HCT116 (cell line): ENCODE data around the gene HELLS. TPM values are rescaled to one million over a fixed set of nuclear protein-coding genes. Genes with fewer than 3 reads are reported as not detected.

ENCODE experiments used
- ATAC-seq: fragments of 200-7000 bp; cut with Tn5 transposase; 2 replicates; pipeline ENCODE4 v1.9.1; 2020; ENCODE audit warnings: mild to moderate bottlenecking, moderate library complexity
- BruUV-seq: library from RNA; stranded (reverse); fragments of 400-500 nt; replicated peaks from 2 replicates; lab custom pipeline; 2021; lab: Mats Ljungman, UMichigan
- CTCF ChIA-PET: fragments of 300-600 bp; sonication (Branson Sonifier 250); formaldehyde crosslinking; loops from one replicate; lab custom pipeline; 2021; ENCODE audit warnings: antibody characterized with exemption; lab: Charles Lee
- POLR2A ChIA-PET: fragments of 300-600, 350-600 bp; sonication (Branson Sonifier 250); formaldehyde crosslinking; loops from one replicate; lab custom pipeline; 2021; ENCODE audit warnings: antibody characterized with exemption; lab: Charles Lee
- RAD21 ChIA-PET, 2 experiments: fragments of 300-600 bp; sonication (Branson Sonifier 250); formaldehyde crosslinking; loops; one replicate each; lab custom pipeline; 2023; ENCODE audit warnings: low total read pairs in 2 of 2; ENCODE audit not compliant: uncharacterized antibody in 2 of 2, unreplicated experiment in 2 of 2, low non-redundant PET in 1 of 2; lab: Charles Lee
- DNase-seq: peaks from one replicate; pipeline ENCODE4 v3.0.0-alpha.2; 2010; ENCODE audit warnings: low read depth, low spot score
- H2AFZ ChIP-seq: fragments of 200-600 bp; shearing (Covaris generic), sonication (generic); 2 replicates; pipeline ENCODE4 v1.6.1; 2017; ENCODE audit warnings: low read depth, mixed run types, mixed read lengths, antibody characterized with exemption, low read length; ENCODE audit not compliant: poor library complexity, severe bottlenecking
- H3K27ac ChIP-seq: 2 replicates; pipeline ENCODE4 v1.5.1; 2012; ENCODE audit warnings: low read depth, low read length
- H3K27me3 ChIP-seq: fragments of 200-600 bp; sonication (generic); 2 replicates; pipeline ENCODE4 v1.6.1; 2016; ENCODE audit warnings: mixed run types, low read length, mixed read lengths; ENCODE audit not compliant: insufficient read depth
- H3K36me3 ChIP-seq, 2 experiments: fragments of 200-500 bp in 1 of 2; fragments of 200-600 bp in 1 of 2; sonication (Bioruptor generic) in 1 of 2; sonication (generic) in 1 of 2; 2 replicates each; pipeline versions ENCODE4 v1.5.1 to v1.6.1; 2014 to 2016; ENCODE audit warnings: low read length in 2 of 2, inconsistent platforms in 1 of 2, mixed read lengths in 1 of 2, mixed run types in 1 of 2; ENCODE audit not compliant: insufficient read depth in 2 of 2, control insufficient read depth in 1 of 2
- H3K4me1 ChIP-seq, 2 experiments: fragments of 200-600 bp in 1 of 2; sonication (generic) in 1 of 2; 2 replicates each; pipeline versions ENCODE4 v1.5.1 to v1.6.1; 2012 to 2017; ENCODE audit warnings: low read length in 2 of 2, inconsistent platforms in 1 of 2, mild to moderate bottlenecking in 1 of 2, mixed read lengths in 1 of 2, mixed run types in 1 of 2, moderate library complexity in 1 of 2; ENCODE audit not compliant: insufficient read depth in 2 of 2, control insufficient read depth in 1 of 2
- H3K4me2 ChIP-seq: fragments of 200-600 bp; sonication (generic); 2 replicates; pipeline ENCODE4 v1.6.1; 2017; ENCODE audit warnings: mixed run types, low read length, mixed read lengths
- H3K4me3 ChIP-seq, 2 experiments: fragments of 200-600 bp in 1 of 2; sonication (generic) in 1 of 2; replicated peaks in 1 of 2; 2 replicates each; pipeline ENCODE4 v1.5.1; 2011 to 2016; ENCODE audit warnings: low read length in 2 of 2, control low read depth in 1 of 2, low read depth in 1 of 2, mild to moderate bottlenecking in 1 of 2, mixed read lengths in 1 of 2, mixed run types in 1 of 2
- H3K79me2 ChIP-seq: fragments of 200-600 bp; sonication (generic); 2 replicates; pipeline ENCODE4 v1.6.1; 2017; ENCODE audit warnings: mild to moderate bottlenecking, mixed run types, low read length, moderate library complexity, mixed read lengths; ENCODE audit not compliant: insufficient read depth
- H3K9ac ChIP-seq: fragments of 200-600 bp; sonication (generic); 2 replicates; pipeline ENCODE4 v1.6.1; 2016; ENCODE audit warnings: low read length, mixed read lengths
- H3K9me2 ChIP-seq: fragments of 200-600 bp; sonication (generic), shearing (Covaris generic); 2 replicates; pipeline ENCODE4 v1.6.1; 2017; ENCODE audit warnings: mixed run types, mild to moderate bottlenecking, moderate library complexity; ENCODE audit not compliant: insufficient read depth
- H3K9me3 ChIP-seq, 2 experiments: fragments of 200-500 bp in 1 of 2; fragments of 200-600 bp in 1 of 2; sonication (Bioruptor generic) in 1 of 2; sonication (generic) in 1 of 2; 2 replicates each; pipeline ENCODE4 v1.6.1; 2014 to 2017; ENCODE audit warnings: low read length in 2 of 2, mixed read lengths in 2 of 2, inconsistent platforms in 1 of 2, low read depth in 1 of 2, mild to moderate bottlenecking in 1 of 2, mixed run types in 1 of 2, moderate library complexity in 1 of 2; ENCODE audit not compliant: control insufficient read depth in 1 of 2, insufficient read depth in 1 of 2
- H4K20me1 ChIP-seq: fragments of 200-600 bp; sonication (generic), shearing (Covaris generic); 2 replicates; pipeline ENCODE4 v1.6.1; 2017; ENCODE audit warnings: mixed run types, mild to moderate bottlenecking, moderate library complexity; ENCODE audit not compliant: insufficient read depth
- CEBPB ChIP-seq: IDR thresholded peaks from 2 replicates; pipeline ENCODE4 v1.6.1; 2012; ENCODE audit warnings: low read depth
- ELF1 ChIP-seq: IDR thresholded peaks from 2 replicates; pipeline ENCODE4 v1.6.1; 2012; ENCODE audit warnings: low read depth, borderline replicate concordance
- EZH2phosphoT487 ChIP-seq: fragments of 200-600 bp; IDR thresholded peaks from 2 replicates; pipeline ENCODE4 v1.6.1; 2018; ENCODE audit warnings: antibody characterized with exemption, borderline replicate concordance
- POLR2A ChIP-seq: IDR thresholded peaks from 2 replicates; pipeline ENCODE4 v1.7.0; 2011; ENCODE audit warnings: borderline replicate concordance; ENCODE audit not compliant: insufficient read depth, insufficient read length; ENCODE audit errors: extremely low read depth
- POLR2AphosphoS5 ChIP-seq: IDR thresholded peaks from 2 replicates; pipeline ENCODE4 v1.6.1; 2011; ENCODE audit warnings: mild to moderate bottlenecking, low read depth, low read length, moderate library complexity
- SIN3A ChIP-seq: IDR thresholded peaks from 2 replicates; pipeline ENCODE4 v1.6.1; 2012; ENCODE audit warnings: low read depth
- YY1 ChIP-seq: IDR thresholded peaks from 2 replicates; pipeline ENCODE4 v1.6.1; 2011; ENCODE audit warnings: low read length, low read depth, moderate library complexity, mild to moderate bottlenecking; ENCODE audit not compliant: insufficient replicate concordance; ENCODE audit errors: extremely low read depth
- ZNF274 ChIP-seq: fragments of 200-500 bp; sonication (Bioruptor generic); IDR thresholded peaks from 2 replicates; pipeline ENCODE4 v1.6.1; 2014; ENCODE audit warnings: mild to moderate bottlenecking, low read depth, low read length, inconsistent platforms
- intact Hi-C: fragments of 100-400 bp; cut with micrococcal nuclease; formaldehyde crosslinking; loops from 2 replicates; pipeline ENCODE4 v1.10.0; 2022
- total RNA-seq: library from RNA; stranded (reverse); gene quantifications from one replicate; pipeline ENCODE4 v1.2.1, GENCODE V29; 2021; ENCODE audit not compliant: unreplicated experiment
- TF ChIP-seq, protein P1 (sequence below): IDR thresholded peaks from 2 replicates; pipeline ENCODE4 v1.6.1; 2012; ENCODE audit warnings: low read depth
- TF ChIP-seq, protein P2 (sequence below), 3 experiments: fragments of 200-600 bp in 1 of 3; sonication (generic) in 1 of 3; IDR thresholded peaks in 2 of 3; conservative IDR thresholded peaks in 1 of 3; 2 replicates each; pipeline ENCODE4 v1.5.1; 2012 to 2017; ENCODE audit warnings: low read depth in 2 of 3, low read length in 2 of 3, antibody characterized with exemption in 1 of 3, borderline replicate concordance in 1 of 3, control low read depth in 1 of 3, mild to moderate bottlenecking in 1 of 3, mixed read lengths in 1 of 3, mixed run types in 1 of 3, moderate library complexity in 1 of 3; ENCODE audit not compliant: insufficient read depth in 1 of 3
- TF ChIP-seq, protein P3 (sequence below): IDR thresholded peaks from 2 replicates; pipeline ENCODE4 v1.6.1; 2012

HELLS gene
- total RNA-seq, 1 experiment from 2014 or later: 134 TPM

DNA sequence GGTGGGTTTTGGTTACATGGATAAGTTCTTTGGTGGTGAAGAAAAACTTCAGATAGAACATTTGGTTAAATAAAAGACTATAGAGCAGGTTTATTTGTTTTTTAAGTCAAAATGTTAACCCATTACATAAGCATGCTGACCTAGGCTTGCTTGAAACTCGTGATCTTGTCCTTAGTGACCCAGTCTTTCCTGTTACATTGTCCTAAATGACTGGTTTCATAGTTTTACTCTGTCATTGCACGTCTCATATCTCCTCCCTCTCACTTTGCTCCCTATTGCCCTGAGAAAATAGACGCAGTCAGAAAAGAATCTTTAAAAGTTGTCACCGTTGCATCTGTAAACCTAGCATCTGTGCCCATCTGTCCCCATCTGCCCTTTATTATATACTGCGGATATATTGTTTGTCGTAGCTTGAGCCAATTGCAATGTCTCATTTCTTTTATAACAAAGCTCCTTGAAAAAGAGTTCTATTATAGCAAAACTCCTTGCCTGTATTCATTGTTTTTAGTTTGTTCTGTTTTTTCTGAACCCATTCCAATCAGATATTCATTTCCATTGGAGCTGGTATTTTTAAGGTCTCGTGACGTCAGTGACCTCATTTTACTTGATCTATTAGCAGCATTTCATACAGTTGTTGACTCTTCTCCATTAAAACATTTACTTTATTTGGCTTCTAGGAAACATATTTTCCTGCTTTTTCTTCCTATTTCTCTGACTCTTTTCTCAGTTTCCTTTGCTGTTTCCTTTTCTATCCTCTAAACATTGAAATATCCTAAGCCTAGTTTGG lies 57.3 kb downstream of the HELLS start:
- Histone ChIP-seq H3K4me1 (no peaks in the 10 kb centered on the region), H3K9ac (no peak overlapping the region), H3K27me3 (no peaks in the 10 kb centered on the region), H3K9me3 (no peaks in the 10 kb centered on the region), H3K79me2 (no peaks in the 10 kb centered on the region), H3K27ac (no peak overlapping the region), H3K9me2 (no peaks in the 10 kb centered on the region), H3K36me3 (peaks cover 12 to 32% of the 10 kb centered on the region in 2 experiments), H3K4me3 (no peak overlapping the region), H2AFZ (no peak overlapping the region), H3K4me2 (no peak overlapping the region), H4K20me1 (no peaks in the 10 kb centered on the region)
- no peak for TF ChIP-seq POLR2AphosphoS5
- TF ChIP-seq SIN3A: no peak
- no peak for TF ChIP-seq EZH2phosphoT487
- no peak for TF ChIP-seq ELF1
- no peak for TF ChIP-seq CEBPB
- TF ChIP-seq YY1: no peak
- RAD21 ChIA-PET: no interaction called here
- POLR2A ChIA-PET: no interaction called here
- no TSS peak for BruUV-seq
- ATAC-seq: no peak
- CTCF ChIA-PET: no interaction called here
- no peak for DNase-seq
- intact Hi-C loops: no loop called here

DNA sequence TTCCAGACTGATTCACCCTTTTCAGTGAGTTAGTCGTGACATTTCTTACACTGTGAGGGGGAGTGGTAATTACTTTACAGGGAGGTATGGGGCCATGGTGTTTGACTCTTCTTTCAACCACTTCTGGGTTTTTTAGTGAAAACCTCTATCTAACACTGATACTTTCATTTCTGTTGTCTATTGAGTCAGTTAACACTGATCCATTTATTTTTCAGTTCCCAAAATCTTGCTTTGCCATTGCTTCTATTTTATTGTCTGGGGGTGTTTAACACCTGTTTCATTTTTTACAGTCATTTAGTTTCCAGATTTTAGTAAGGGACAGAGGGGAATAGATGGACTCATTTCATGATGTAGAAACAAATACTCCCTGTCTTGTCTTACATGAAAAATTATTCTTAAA lies 61.5 kb downstream of the HELLS start:
- TF ChIP-seq CEBPB: no peak
- TF ChIP-seq ZNF274: no peak
- no peak for TF ChIP-seq ELF1
- TF ChIP-seq, protein P1, sequence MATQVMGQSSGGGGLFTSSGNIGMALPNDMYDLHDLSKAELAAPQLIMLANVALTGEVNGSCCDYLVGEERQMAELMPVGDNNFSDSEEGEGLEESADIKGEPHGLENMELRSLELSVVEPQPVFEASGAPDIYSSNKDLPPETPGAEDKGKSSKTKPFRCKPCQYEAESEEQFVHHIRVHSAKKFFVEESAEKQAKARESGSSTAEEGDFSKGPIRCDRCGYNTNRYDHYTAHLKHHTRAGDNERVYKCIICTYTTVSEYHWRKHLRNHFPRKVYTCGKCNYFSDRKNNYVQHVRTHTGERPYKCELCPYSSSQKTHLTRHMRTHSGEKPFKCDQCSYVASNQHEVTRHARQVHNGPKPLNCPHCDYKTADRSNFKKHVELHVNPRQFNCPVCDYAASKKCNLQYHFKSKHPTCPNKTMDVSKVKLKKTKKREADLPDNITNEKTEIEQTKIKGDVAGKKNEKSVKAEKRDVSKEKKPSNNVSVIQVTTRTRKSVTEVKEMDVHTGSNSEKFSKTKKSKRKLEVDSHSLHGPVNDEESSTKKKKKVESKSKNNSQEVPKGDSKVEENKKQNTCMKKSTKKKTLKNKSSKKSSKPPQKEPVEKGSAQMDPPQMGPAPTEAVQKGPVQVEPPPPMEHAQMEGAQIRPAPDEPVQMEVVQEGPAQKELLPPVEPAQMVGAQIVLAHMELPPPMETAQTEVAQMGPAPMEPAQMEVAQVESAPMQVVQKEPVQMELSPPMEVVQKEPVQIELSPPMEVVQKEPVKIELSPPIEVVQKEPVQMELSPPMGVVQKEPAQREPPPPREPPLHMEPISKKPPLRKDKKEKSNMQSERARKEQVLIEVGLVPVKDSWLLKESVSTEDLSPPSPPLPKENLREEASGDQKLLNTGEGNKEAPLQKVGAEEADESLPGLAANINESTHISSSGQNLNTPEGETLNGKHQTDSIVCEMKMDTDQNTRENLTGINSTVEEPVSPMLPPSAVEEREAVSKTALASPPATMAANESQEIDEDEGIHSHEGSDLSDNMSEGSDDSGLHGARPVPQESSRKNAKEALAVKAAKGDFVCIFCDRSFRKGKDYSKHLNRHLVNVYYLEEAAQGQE: no peak
- TF ChIP-seq, protein P2, sequence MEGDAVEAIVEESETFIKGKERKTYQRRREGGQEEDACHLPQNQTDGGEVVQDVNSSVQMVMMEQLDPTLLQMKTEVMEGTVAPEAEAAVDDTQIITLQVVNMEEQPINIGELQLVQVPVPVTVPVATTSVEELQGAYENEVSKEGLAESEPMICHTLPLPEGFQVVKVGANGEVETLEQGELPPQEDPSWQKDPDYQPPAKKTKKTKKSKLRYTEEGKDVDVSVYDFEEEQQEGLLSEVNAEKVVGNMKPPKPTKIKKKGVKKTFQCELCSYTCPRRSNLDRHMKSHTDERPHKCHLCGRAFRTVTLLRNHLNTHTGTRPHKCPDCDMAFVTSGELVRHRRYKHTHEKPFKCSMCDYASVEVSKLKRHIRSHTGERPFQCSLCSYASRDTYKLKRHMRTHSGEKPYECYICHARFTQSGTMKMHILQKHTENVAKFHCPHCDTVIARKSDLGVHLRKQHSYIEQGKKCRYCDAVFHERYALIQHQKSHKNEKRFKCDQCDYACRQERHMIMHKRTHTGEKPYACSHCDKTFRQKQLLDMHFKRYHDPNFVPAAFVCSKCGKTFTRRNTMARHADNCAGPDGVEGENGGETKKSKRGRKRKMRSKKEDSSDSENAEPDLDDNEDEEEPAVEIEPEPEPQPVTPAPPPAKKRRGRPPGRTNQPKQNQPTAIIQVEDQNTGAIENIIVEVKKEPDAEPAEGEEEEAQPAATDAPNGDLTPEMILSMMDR (IDR thresholded peaks at IDR 0.05 in 2 of 3, conservative IDR thresholded peaks at IDR 0.05 in 1 of 3; ENCODE audit: borderline replicate concordance in 1 of 3, insufficient read depth in 1 of 3, low read depth in 2 of 3, low read length in 2 of 3): no peak
- no peak for TF ChIP-seq SIN3A
- TF ChIP-seq, protein P3, sequence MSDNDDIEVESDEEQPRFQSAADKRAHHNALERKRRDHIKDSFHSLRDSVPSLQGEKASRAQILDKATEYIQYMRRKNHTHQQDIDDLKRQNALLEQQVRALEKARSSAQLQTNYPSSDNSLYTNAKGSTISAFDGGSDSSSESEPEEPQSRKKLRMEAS: no peak
- no peak for TF ChIP-seq POLR2A
- TF ChIP-seq, all 23 proteins: peak for 0
- intact Hi-C loops: no loop called here
- no peaks in the 10 kb centered on the region for H3K27me3 ChIP-seq
- BruUV-seq: no TSS peak
- no peaks in the 10 kb centered on the region for H3K9me3 ChIP-seq
- DNase-seq: no peak
- no peaks in the 10 kb centered on the region for H3K9me2 ChIP-seq
- no peak for ATAC-seq
- H3K4me3 ChIP-seq: no peak overlapping the region
- H3K79me2 ChIP-seq: no peaks in the 10 kb centered on the region
- ChIA-PET POLR2A (no interaction called here), CTCF (no interaction called here), RAD21 (no interaction called here)
- no peak overlapping the region for H3K27ac ChIP-seq
- no peak overlapping the region for H3K9ac ChIP-seq
- peaks cover 9 to 24% of the 10 kb centered on the region in 2 experiments; a peak in 2 of 4 replicates for H3K36me3 ChIP-seq
- H2AFZ ChIP-seq: no peak overlapping the region
- 0 out of 2 replicates have a peak, but pooled peaks cover 4% of the 10 kb centered on the region for H4K20me1 ChIP-seq
- H3K4me1 ChIP-seq: no peaks in the 10 kb centered on the region
- no peak overlapping the region for H3K4me2 ChIP-seq
